ENCODE measurements around the gene TAF8.
"Not testable (repeated sequence)": the region's sequence is repeated elsewhere in the genome, so short reads cannot be mapped to it uniquely, and the experiment has no call there.

TAF8 gene

GRCh38 chr6:42050297-42051267 lies at the start of gene TAF8:
Gene TAF8, plus strand, starts transcription at chr6:42050524. Its CDS starts 18 bp downstream, at chr6:42050542.
- DNase-seq: peak; percentile 93

- DNase-seq: no peak
These were observed 48.8 kb upstream of the TAF8 start for GRCh38 chr6:42001506-42001905.

GRCh38 chr6:42003658-42004057 lies 46.7 kb upstream of the TAF8 start:
- not testable (repeated sequence) for DNase-seq

GRCh38 chr6:42007286-42008137 lies 42.8 kb upstream of the TAF8 start:
- DNase-seq: peak; percentile 77

- DNase-seq: not testable (repeated sequence)
These were observed 42.2 kb upstream of the TAF8 start for GRCh38 chr6:42008138-42008528.

- no peak for DNase-seq
These were observed 40.5 kb upstream of the TAF8 start for GRCh38 chr6:42009844-42010184.

- peak; percentile 41 for DNase-seq
These were observed 40.0 kb upstream of the TAF8 start for GRCh38 chr6:42010185-42010891.

GRCh38 chr6:42010909-42011308 lies 39.4 kb upstream of the TAF8 start:
- no peak for DNase-seq

- DNase-seq: no peak
These were observed 37.7 kb upstream of the TAF8 start for GRCh38 chr6:42012501-42013133.

GRCh38 chr6:42013134-42013516 lies 37.2 kb upstream of the TAF8 start:
- DNase-seq: no peak

- peak; percentile 58 for DNase-seq
These were observed 33.2 kb upstream of the TAF8 start for GRCh38 chr6:42017021-42017643.

GRCh38 chr6:42020967-42021366 lies 29.4 kb upstream of the TAF8 start:
- DNase-seq: no peak

GRCh38 chr6:42021847-42022754 lies 28.2 kb upstream of the TAF8 start:
- peak; percentile 67 for DNase-seq

- peak; percentile 31 for DNase-seq
These were observed 27.5 kb upstream of the TAF8 start for GRCh38 chr6:42022755-42023384.

- no peak for DNase-seq
These were observed 25.1 kb upstream of the TAF8 start for GRCh38 chr6:42025066-42025844.

GRCh38 chr6:42025845-42026243 lies 24.5 kb upstream of the TAF8 start:
- DNase-seq: no peak

GRCh38 chr6:42026540-42026939 lies 23.8 kb upstream of the TAF8 start:
- DNase-seq: no peak

GRCh38 chr6:42028234-42029061 lies 21.9 kb upstream of the TAF8 start:
- peak; percentile 27 for DNase-seq

All from CD4-positive, alpha-beta T cell treated with Interleukin-6 for 4 hours (primary cell).